MM.1S (cell line): ENCODE data around the gene DSCAM.

ENCODE experiments used
- EZH2 ChIP-seq: fragments of 300-600 bp; sonication (generic); optimal IDR thresholded peaks from 2 replicates; pipeline ENCODE3; 2017; ENCODE audit warnings: low read depth, mild to moderate bottlenecking, antibody characterized with exemption, low read length, mixed read lengths
- TF ChIP-seq, protein P1 (sequence below): fragments of 300-600 bp; sonication (generic); IDR thresholded peaks from 2 replicates; pipeline ENCODE4 v1.5.1; 2016; ENCODE audit warnings: antibody characterized with exemption, low read length, mixed read lengths

DNA sequence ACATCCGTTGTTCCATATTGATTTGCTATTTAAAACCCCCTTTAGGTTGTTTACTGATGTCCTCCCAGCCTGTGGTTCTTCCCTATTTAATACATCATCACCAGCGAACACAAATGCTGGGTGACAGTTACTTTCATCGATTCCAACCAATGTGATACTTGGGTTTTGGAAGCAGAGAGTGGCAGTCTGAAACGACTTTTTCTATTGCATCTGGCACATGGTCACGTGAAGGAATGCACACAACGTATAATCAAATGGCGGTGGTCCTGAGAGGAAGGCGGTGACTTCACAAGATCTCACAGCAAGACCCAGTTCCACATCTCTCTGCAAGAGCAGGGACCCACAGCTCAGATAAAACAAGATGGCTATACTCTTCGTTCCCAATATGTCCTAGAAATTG lies 213.9 kb downstream of the DSCAM start:
- no peak for TF ChIP-seq EZH2
- TF ChIP-seq, protein P1, sequence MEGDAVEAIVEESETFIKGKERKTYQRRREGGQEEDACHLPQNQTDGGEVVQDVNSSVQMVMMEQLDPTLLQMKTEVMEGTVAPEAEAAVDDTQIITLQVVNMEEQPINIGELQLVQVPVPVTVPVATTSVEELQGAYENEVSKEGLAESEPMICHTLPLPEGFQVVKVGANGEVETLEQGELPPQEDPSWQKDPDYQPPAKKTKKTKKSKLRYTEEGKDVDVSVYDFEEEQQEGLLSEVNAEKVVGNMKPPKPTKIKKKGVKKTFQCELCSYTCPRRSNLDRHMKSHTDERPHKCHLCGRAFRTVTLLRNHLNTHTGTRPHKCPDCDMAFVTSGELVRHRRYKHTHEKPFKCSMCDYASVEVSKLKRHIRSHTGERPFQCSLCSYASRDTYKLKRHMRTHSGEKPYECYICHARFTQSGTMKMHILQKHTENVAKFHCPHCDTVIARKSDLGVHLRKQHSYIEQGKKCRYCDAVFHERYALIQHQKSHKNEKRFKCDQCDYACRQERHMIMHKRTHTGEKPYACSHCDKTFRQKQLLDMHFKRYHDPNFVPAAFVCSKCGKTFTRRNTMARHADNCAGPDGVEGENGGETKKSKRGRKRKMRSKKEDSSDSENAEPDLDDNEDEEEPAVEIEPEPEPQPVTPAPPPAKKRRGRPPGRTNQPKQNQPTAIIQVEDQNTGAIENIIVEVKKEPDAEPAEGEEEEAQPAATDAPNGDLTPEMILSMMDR: no peak
